Activated CD4-positive, alpha-beta T cell treated with anti-CD3 and anti-CD28 coated beads for 1 hour (primary cell): ENCODE results near the gene ZFTA.

ENCODE experiments used
- DNase-seq: peaks from one replicate; pipeline ENCODE4 v3.0.0-alpha.2; 2020

The ZFTA gene

GRCh38 chr11:63745304-63746170 lies 23.0 kb downstream of the ZFTA start:
- DNase-seq = no peak

GRCh38 chr11:63738720-63739360 lies 29.7 kb downstream of the ZFTA start:
- peak; percentile 29 for DNase-seq

GRCh38 chr11:63737718-63738117 lies 30.9 kb downstream of the ZFTA start:
- no peak for DNase-seq

GRCh38 chr11:63736864-63737263 lies 31.7 kb downstream of the ZFTA start:
- no peak for DNase-seq

GRCh38 chr11:63729326-63729725 lies 39.2 kb downstream of the ZFTA start:
- DNase-seq = no peak

GRCh38 chr11:63720611-63721010 lies 48.0 kb downstream of the ZFTA start:
- DNase-seq = no peak

- DNase-seq = no peak
These were observed 48.6 kb downstream of the ZFTA start for GRCh38 chr11:63719987-63720386.

- DNase-seq = no peak
These were observed 49.6 kb downstream of the ZFTA start for GRCh38 chr11:63719001-63719400.
